Hematopoietic multipotent progenitor cell (in vitro differentiated cells): ENCODE data around the gene SLC35F4. TPM values are rescaled to one million over a fixed set of nuclear protein-coding genes. Genes with fewer than 3 reads are reported as not detected.
"Not testable (repeated sequence)": the region's sequence is repeated elsewhere in the genome, so short reads cannot be mapped to it uniquely, and the experiment has no call there.

Source experiments
- DNase-seq, 3 donors: peaks; one replicate each; pipeline ENCODE4 v3.0.0-alpha.2; 2011 to 2015; ENCODE audit warnings: low read depth in 2 of 3, low spot score in 2 of 3
- total RNA-seq: library from RNA; depleted of rRNA; stranded (reverse); fragments of >200 nt; gene quantifications from one replicate; pipeline ENCODE4 v1.2.3, GENCODE V29; 2012

The SLC35F4 gene
- total RNA-seq, 1 donor, result not detected

- no peak for DNase-seq
Measured at GRCh38 chr14:57811998-57812546, 53.8 kb downstream of the SLC35F4 start.

- no peak for DNase-seq
Measured at GRCh38 chr14:57809808-57810207, 56.1 kb downstream of the SLC35F4 start.

GRCh38 chr14:57797160-57797559, 68.7 kb downstream of the SLC35F4 start:
- no peak for DNase-seq

GRCh38 chr14:57796556-57796955, 69.3 kb downstream of the SLC35F4 start:
- no peak for DNase-seq

DNA sequence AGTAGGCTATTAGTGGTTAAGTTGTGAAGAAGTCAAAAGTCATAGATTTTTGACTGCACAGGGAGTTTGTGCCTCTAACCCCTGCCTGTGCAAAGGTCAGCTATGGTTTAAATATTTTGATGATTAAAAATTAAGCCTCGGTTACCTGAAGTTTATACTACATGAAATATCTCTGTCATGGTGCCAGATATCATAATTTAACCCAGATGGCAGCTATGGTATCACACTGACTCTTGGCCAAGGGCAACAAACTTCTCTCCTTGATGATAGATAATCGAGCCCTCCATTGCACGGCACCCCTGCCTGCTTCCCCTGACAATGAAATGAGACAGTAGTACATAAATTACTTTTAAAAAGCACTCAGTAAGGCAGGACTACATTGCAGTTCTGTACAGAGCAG, 80.8 kb downstream of the SLC35F4 start:
- DNase-seq, result no peak

- no peak for DNase-seq
Measured at GRCh38 chr14:57771801-57772200, 94.1 kb downstream of the SLC35F4 start.

DNA sequence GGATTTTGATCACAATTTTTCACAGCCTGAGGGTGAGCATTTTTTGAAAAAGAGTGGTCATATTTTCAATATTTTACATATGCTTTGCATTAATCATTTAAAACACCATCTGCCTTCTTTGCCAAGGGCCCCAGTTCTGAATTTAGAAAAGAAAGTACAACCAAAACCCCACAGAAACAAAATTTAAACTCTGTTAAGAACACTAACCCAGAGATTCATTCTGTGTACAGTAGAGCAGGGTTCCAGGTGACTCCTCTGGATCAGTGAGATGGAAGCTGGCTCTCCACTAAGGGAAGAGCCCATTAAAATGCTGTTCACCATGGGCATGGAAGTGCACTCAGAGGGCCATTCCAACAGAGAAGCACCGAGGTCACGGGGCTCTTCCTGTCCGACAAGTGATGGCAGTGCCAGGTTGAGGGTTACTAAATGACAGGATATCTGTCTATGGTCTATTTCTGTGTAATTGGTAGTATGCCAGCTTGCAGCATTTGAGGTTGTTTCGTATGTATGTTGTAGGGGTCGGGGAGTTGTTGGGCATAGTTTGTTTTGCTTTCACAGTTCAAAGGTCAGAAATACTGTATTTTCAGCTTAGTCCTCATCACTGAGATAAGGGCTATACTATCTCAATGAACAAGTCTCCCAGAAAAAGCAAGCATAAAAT, 95.9 kb downstream of the SLC35F4 start:
- no peak for DNase-seq

DNA sequence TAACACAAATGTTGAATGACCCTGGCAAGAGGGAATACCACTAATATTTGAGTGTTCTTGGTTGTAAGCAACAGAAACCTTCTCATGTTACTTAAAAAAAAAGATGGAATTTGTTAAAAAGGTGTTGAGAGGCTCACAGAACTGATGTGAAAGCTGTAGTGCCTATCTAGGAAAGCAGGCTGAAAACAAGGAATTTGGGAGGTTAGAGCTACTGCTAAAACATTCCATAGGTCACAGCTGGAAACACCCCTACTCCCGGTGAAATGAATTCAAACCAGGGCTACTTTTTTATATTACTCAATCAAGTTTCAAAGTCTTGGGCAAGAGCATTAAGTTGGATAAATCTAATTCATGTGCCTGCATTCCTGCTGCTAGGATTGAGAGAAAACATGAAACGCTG, 104.1 kb downstream of the SLC35F4 start:
- no peak for DNase-seq

DNA sequence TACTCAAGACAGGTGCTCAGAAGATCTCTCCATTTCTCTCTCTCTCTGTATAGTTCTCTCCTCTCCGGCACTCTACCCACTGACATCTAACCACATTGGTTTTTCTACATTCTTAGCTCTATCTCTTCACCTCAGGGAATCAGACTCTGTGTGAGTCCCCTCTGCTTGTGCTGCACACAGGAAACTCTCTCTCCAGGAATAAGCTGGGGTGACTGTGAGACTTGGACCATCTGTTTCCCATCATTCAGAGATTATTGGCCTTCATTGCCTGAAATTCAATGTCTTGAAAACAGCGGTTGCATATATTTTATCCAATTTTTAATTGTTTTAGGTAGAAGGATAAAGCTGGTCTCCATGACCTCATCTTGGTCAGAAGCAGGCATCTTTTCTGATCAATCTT, 105.0 kb downstream of the SLC35F4 start:
- no peak for DNase-seq

DNA sequence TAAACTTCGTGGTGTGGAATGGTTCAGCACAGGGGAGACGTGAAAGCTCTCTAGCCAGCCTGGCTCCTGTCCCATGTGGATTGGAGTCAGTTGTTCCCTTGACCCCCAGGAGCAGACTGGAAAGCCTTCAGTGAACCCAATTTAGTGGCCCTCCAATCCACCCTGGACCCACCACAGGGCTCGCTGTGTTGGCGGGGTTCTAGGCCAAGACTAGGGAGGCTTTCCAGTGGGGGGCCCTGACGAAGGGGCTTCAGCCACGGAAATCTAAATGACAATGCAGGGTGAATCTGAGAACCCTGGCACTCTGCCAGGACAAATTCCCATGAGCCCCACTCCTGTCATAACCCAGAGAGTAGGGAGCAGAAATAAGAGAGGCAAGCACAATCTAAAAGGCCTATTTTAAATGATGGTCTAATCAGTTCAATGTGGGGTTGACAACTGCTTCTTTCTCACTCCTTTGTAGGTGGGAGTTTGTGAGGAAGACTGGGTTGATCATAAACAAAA, 110.8 kb downstream of the SLC35F4 start:
- DNase-seq, result no peak

GRCh38 chr14:57754527-57754926, 111.4 kb downstream of the SLC35F4 start:
- DNase-seq, result no peak

- no peak for DNase-seq
Measured at GRCh38 chr14:57753821-57754220, 112.1 kb downstream of the SLC35F4 start.

GRCh38 chr14:57752142-57752695, 113.7 kb downstream of the SLC35F4 start:
- DNase-seq, result not testable (repeated sequence)

DNA sequence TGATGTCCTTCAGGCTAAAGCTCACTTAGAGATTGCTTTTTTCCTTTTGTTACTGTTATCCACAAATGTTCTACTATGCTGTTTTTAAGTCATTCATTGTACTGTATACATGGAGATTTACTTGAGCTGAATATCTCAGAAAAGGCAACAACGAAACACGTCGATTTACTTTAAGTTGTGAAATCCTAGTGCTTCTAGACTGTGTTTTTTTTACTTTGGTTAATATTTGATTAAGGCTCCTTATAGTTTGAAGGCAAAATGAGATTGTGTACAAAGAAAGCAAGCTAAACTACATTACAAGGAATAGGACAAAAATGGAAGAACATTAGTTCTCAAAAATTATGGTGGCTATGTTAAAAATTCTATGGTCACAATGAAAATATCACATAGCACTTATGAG, 114.5 kb downstream of the SLC35F4 start:
- DNase-seq, result no peak

GRCh38 chr14:57749267-57749666, 116.6 kb downstream of the SLC35F4 start:
- no peak for DNase-seq

DNA sequence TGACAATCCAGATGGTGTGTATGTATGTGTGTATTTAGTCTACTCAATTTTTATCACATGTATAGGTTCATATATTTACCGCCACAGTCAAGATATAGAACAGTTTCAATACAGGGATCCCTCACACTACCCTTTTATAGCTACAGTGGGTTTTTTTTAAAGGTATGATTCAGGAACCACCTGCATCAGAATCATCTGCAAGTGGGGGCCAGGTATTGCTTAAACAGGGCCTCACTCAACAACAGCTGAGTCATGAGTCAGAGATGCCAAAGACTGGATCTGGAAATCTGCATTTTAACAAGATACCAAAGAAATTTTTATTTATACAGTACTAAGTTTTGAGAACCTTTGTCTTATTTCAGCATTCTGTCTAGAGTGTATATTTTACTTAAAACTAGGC, 117.6 kb downstream of the SLC35F4 start:
- DNase-seq, result no peak

- DNase-seq, result no peak
Measured at GRCh38 chr14:57747036-57747435, 118.9 kb downstream of the SLC35F4 start.

DNA sequence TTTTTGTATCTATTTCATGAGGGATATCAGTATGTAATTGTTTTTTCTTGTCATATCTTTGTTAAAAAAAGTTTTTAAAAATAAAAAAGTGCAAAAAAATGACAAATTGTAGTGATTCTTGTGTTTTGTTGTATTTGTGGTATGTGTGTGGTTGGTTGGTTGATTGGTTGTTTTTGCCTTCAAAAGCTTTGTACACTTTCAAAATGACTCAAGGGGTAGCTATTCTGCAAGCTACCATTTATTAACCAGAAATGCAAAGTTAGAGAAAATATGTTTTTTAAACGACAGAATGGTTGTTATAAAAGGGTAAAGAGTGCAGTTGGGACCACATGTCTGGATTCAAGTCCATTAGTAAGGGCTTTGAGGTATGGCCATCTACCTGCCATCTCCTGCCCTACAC, 119.3 kb downstream of the SLC35F4 start:
- DNase-seq, result no peak

DNA sequence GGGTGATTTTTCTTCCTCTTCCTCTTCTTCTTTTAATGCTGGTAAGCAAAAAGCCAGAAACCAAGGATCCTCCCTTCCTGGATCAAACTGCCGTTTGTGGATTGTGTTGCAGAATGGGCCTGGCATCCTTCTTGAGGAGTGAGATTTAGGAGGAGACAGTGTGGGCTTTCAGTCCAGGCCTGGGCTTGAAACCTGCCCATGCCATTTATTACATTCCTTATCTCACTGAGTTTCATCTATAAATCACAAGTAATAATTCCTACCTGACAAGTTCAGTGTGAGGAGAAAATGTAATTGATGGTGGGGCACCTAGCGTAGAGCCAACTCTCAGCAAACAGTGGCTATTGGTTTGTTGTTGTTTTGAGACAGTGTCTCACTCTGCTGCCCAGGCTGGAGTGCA, 126.4 kb downstream of the SLC35F4 start:
- DNase-seq, result no peak

DNA sequence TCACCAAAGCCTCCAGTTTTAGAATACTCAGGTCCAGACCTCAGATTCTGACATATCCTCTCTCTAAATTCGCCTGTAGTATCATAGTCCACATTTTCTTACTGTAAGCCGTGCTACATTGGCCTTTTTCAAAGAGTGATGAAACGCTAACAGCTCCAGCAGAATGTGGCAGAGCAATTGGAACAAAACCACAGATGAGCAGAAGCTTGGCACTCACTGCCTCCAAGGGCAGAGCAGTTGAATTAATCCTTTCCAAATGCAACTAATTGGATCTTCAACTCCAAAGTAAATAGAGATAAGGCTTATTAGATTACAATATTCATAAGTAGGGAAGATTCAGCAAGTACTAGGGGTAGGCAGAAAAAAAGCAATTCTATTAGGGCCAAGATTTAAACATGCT, 128.3 kb downstream of the SLC35F4 start:
- DNase-seq, result no peak

DNA sequence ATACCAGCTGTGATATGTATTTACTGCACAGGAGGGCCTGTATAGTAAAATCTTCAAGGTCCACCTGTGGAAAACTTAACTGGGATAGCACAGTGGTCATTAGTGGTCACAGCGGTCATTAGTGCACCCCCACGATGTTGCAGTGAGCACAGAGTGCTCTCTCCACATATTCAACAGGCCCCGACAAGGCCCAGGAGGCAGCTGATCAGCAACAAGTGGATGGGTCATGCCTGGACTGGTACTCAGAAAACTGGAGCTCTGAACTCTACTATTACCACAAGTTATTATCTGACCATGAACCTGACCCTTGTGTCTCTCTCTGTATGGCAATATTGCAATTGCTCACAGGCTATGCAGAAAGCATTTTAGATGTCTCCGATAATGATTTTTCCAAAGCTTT, 129.5 kb downstream of the SLC35F4 start:
- DNase-seq, result no peak

GRCh38 chr14:57735276-57735675, 130.6 kb downstream of the SLC35F4 start:
- no peak for DNase-seq
